AG09309 (cell line): ENCODE measurements around the gene KIAA1614.

Source experiments
- DNase-seq: peaks from one replicate; pipeline ENCODE4 v3.0.0-alpha.2; 2010; ENCODE audit warnings: low read depth
- H3K4me3 ChIP-seq: 2 replicates; pipeline ENCODE4 v1.5.1; 2011; ENCODE audit warnings: mild to moderate bottlenecking, low read depth, low read length, moderate library complexity; ENCODE audit not compliant: control insufficient read depth
- TF ChIP-seq, protein P1 (sequence below): IDR thresholded peaks from 2 replicates; pipeline ENCODE4 v1.5.1; 2011; ENCODE audit warnings: mild to moderate bottlenecking, low read depth, low read length, inconsistent platforms; ENCODE audit not compliant: insufficient read depth, control insufficient read depth; ENCODE audit errors: missing control alignments

KIAA1614 gene

GRCh38 chr1:180920193-180920592, 7.5 kb downstream of the KIAA1614 start:
- no peak for DNase-seq
- H3K4me3 ChIP-seq: no peak overlapping the region
- TF ChIP-seq, protein P1, sequence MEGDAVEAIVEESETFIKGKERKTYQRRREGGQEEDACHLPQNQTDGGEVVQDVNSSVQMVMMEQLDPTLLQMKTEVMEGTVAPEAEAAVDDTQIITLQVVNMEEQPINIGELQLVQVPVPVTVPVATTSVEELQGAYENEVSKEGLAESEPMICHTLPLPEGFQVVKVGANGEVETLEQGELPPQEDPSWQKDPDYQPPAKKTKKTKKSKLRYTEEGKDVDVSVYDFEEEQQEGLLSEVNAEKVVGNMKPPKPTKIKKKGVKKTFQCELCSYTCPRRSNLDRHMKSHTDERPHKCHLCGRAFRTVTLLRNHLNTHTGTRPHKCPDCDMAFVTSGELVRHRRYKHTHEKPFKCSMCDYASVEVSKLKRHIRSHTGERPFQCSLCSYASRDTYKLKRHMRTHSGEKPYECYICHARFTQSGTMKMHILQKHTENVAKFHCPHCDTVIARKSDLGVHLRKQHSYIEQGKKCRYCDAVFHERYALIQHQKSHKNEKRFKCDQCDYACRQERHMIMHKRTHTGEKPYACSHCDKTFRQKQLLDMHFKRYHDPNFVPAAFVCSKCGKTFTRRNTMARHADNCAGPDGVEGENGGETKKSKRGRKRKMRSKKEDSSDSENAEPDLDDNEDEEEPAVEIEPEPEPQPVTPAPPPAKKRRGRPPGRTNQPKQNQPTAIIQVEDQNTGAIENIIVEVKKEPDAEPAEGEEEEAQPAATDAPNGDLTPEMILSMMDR: no peak

DNA sequence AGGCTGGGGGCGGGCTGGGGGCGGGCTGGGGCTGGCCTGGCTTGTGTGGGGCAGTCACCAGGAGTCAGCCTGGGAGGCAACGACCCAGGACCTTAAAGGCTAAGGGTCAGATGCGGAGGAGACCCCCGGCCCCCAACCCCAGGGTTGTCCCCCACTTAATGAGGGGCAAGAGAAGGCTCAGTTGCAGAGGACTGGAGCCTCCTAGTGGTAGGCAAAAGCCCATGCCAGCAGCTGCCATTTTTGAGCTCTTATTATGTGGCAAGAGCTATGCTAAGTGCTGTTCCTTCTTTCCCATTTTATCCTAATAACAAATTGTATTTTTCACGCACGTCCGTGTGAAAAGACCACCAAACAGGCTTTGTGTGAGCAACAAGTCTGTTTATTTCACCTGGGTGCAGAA, 8.0 kb downstream of the KIAA1614 start:
- TF ChIP-seq, protein P1: peak; percentile 36
- no peak for DNase-seq
- no peak overlapping the region for H3K4me3 ChIP-seq

- DNase-seq: no peak
- TF ChIP-seq, protein P1: no peak
- H3K4me3 ChIP-seq: no peak overlapping the region
These were observed 8.7 kb downstream of the KIAA1614 start for GRCh38 chr1:180921386-180921785.

DNA sequence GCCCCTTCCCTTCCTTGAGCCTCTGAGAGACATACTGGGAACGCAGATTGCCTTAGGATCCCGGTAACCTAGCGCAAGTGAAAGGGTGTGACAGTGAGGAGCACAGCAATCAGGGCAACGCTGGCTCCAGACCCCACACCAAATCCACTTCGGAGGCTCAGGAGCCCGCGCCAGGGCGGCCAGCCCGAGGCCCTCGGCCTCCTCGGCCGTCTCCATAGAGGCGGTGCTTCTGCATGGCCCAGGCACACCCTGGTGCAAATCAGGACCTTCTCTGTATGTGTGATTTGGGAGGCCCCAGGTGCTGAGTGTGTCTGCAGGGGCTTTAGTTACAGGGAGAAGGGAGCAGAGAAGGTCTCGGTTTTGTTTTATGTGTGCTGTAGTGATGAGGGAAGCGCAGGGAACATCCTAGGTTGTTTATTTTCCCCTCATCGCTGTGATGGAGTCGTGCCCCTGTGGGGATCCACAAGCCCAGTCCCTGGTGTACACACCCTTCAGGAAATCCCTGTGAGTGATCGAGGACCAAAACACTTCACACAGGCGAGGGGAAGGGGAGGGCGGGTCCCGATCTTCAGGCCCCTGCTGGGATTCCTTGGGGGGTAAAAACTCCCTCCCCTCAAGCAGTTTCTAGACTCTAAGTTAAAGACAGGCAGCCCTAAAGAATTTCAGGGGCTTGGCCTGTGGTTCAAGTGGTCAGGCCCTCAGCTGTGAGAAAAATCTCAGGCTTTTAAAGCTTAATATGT, 9.4 kb downstream of the KIAA1614 start:
- DNase-seq: no peak
- TF ChIP-seq, protein P1: no peak
- no peak overlapping the region for H3K4me3 ChIP-seq

DNA sequence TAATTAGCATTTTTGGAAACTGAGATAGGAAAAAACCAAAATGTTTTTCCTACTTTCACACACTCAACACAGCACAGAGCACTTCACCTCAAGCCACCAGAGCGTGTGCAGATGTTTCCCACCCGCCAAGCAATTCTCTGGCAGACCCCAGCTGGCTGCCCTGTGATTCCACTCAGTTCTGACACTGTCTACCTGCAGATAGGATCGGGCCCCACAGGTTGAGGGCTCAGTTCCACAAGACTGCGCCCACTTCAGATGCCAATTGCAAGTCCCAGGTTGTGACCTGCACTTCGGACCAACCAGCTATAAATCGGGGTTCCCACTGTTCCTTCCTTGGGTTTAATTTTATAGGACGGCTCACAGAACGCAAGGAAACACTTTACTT, 9.9 kb downstream of the KIAA1614 start:
- TF ChIP-seq, protein P1: no peak
- no peak overlapping the region for H3K4me3 ChIP-seq
- DNase-seq: no peak

GRCh38 chr1:180923021-180923841, 10.5 kb downstream of the KIAA1614 start:
- H3K4me3 ChIP-seq: no peak overlapping the region
- TF ChIP-seq, protein P1: no peak
- no peak for DNase-seq
